Ureter (tissue), 1 donor: ENCODE results near the gene CNTN4. TPM values are rescaled to one million over a fixed set of nuclear protein-coding genes. Genes with fewer than 3 reads are reported as not detected.

Source experiments
- DNase-seq: peaks from one replicate; pipeline ENCODE4 v3.0.0-alpha.2; 2020; ENCODE audit warnings: low spot score
- total RNA-seq: library from RNA; stranded (reverse); gene quantifications from one replicate; pipeline ENCODE4 v1.2.4, GENCODE V29; 2023
- donor health status: DM: yes; HTN: yes; CAD: no.

The CNTN4 gene
- total RNA-seq, 1 donor from 2014 or later, result 15.3 TPM

- no peak for DNase-seq
Measured at GRCh38 chr3:2686816-2687502, 588.3 kb downstream of the CNTN4 start.

DNA sequence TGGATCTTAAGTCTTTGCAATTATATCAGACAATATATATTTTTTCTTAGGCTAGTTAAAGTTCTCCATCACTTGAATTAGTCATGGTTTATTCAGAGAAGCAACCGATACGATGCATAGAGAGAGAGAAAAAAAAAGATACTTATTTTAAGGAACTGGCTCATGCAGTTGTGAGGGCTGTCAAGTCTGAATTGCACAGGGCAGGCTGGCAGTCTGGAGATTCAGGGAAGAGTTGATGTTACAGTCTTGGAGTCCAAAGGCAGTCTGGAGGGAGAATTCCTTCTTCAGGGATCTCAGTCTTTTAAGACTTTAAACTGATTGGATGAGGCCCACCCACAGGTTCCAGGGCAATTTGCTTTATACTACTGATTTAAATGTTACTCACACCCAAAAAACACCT, 598.9 kb downstream of the CNTN4 start:
- DNase-seq, result no peak

GRCh38 chr3:2701471-2701870, 602.8 kb downstream of the CNTN4 start:
- DNase-seq, result no peak

GRCh38 chr3:2706144-2706835, 607.6 kb downstream of the CNTN4 start:
- no peak for DNase-seq

DNA sequence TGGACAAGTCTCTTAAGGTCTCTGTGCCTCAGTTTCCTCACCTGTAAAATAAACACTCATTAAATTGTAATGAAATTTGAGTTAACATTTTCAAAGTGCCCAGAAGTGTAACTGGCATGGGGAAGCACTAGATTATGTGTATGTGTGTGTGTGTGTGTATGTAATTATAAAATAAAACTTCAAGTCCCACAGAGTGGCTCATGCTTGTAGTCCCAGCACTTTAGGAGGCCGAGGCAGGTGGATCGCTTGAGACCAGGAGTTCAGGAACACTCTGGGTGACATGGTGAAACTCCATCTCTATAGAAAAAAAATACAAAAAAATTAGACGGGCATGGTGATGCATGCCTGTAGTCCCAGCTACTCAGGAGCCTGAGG, 608.2 kb downstream of the CNTN4 start:
- no peak for DNase-seq

DNA sequence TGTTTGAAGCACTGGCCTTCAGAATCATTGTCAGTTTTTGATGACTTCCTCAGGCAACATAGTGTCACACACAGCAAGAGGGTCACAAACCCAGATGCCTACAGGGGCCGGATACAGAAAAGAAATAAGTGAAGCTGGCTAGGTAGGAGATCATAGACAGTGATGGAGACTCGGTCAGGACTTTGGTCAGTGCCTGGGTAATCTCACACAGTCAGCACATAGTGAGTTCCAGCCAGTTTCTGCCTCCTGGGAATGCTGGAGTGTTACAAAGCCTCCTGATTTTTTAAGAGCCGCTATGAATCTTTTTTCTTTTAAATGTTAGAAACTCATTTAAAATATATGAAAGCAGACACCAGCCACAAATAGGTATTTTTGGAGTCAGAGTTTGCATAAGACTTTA, 612.4 kb downstream of the CNTN4 start:
- no peak for DNase-seq

DNA sequence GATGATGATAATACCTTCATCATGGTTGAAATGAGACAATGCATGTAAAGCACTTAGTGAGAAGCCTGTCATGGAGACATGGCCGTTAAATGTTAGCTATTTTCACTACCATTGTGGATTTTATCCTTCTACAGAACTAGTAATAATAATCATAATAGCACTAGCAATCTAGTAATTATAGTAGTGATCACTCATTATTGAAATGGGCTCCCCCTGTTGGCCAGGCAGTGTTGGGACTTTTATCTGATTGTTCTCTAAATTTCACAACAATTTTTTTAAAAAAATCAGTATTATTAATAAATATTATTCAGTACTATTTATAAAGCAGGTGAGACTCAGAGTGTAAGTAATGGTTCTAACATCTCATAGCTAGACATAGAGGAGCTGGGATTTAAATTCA, 615.3 kb downstream of the CNTN4 start:
- DNase-seq, result no peak

DNA sequence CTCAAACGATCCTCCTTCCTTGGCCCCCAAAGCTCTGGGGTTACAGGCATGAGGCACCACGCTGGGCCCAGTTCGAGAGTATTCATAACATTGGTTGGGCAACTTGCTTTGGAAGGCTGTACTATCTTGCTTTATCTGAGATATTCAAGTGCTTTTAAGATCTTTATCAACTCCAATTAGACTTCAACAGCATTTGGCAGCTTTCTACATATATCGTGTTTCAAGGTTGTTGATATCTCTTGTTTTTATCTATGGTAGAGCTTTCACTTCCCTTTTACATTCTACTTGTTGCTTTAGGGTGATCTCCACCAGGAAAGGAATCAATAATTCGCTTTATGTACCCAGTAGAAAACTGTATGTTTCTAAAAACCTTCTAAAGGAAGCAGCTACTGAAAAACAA, 616.2 kb downstream of the CNTN4 start:
- DNase-seq, result no peak

DNA sequence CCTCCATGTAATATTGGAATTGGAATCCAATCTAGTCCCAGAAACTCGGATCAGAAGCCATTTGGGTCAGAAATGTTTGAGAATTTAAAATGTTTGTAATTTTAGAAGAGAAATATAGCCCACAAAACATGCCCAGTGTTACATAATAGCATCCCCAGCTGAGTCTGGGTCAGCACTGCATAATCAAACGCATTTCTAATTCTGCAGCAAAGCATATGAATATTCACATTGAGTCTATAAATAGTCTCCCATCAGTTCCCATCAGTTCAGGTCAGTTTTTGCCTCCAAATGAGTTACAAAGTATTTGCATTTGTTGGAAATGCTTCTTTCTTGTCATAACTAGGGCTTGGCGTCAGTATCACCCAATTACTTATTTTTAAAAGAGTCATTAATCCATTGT, 628.4 kb downstream of the CNTN4 start:
- no peak for DNase-seq

GRCh38 chr3:2727610-2728318, 629.1 kb downstream of the CNTN4 start:
- DNase-seq, result no peak

DNA sequence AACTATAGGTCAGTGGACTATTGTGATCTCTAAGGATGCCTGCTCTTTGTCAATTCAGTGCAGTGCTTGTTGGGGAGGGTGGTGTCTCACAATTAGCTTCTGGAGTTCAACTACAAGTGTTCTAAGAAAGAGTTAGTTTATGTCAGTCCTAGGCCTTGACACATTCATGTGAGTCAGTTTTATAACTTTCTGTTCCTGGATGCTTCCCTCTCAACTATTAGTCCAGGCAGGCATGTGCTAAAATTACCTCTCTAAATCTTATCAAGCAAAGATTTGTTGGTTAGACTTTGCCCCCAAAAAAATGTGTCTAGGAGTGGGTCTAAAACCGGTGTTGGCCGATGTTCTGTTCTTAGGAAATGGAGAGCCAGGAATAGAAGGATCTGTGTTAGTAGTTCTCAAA, 633.2 kb downstream of the CNTN4 start:
- no peak for DNase-seq

DNA sequence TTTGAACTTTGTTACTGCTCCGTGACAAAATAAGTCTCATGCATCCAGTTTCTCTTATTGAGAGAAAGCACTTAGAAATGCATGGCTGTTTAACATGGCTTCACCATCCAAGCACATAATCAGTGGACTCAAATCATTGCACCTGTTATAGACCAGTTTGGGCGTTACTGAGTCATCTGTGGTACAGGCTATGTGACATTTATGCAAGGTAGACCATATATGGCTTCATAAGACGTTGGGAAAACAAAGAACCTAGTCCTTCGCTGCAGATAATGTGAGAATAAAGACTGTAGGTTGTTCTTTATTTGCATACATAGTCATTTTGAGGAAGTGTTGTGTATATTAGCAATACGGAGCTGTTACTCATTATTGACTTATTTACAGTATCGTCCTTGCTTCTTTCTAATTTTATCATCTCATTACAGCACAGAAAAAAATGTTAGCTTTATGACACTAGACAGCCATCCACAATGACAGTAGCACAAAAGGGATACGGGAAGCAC, 636.8 kb downstream of the CNTN4 start:
- DNase-seq, result no peak

DNA sequence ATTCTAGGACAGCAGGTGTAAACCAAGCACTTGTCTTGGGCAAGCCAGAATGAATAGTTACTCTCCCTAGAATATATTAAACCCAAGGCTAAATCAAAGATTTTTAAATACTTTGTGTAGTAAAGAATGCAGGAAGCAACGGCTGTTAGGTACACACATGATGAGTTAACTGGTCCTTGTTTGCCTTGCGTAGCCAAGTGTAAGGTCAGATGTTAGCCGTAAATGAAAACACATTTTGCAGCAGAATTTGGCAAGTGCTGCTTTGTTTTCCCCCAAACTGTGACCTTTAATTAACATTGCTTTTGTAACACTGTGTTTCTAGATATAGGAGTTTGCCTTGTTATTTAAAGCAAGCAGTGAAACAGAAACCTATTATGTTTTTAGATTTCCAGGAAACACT, 642.9 kb downstream of the CNTN4 start:
- no peak for DNase-seq

GRCh38 chr3:2765002-2765579, 666.4 kb downstream of the CNTN4 start:
- no peak for DNase-seq

- no peak for DNase-seq
Measured at GRCh38 chr3:2770451-2770850, 671.8 kb downstream of the CNTN4 start.

DNA sequence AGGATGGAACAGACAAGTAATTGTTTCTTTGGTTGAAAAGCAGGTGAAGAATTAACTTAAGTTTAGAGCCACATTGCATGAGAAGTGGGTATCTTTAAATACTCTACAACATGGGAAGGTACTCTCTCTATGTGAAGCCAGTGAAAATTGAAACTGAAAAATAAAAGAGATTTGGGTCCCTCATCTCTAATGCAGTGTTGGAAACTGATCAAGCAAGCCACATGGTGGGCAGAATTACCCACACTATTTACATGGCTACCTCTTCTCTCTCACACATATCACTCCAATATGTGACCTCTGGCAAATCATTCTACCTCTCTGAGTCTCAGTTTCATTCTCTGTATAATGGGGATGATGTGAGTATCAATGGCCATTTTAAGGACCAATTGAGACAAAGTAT, 672.5 kb downstream of the CNTN4 start:
- DNase-seq, result no peak

- no peak for DNase-seq
Measured at GRCh38 chr3:2771741-2772140, 673.1 kb downstream of the CNTN4 start.

DNA sequence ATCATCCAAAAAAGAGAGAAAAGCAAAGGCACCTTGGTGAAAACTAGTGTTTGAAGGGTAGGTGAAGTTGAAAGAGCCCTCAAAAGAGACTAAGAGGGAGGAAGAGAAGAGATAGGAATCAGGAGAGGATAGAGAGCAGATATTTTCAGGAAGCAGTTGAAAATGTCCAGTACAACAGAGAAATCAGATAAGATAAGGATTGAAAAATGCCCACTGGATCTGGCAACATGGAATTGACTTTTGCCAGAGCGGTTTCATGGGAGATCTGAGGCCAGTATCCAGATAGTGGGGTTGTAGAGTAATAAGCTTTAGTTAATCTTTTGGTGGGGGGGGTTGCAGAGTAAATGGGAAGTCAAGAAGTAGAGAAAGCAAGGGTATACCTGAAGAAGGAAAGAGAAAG, 674.1 kb downstream of the CNTN4 start:
- DNase-seq, result no peak

DNA sequence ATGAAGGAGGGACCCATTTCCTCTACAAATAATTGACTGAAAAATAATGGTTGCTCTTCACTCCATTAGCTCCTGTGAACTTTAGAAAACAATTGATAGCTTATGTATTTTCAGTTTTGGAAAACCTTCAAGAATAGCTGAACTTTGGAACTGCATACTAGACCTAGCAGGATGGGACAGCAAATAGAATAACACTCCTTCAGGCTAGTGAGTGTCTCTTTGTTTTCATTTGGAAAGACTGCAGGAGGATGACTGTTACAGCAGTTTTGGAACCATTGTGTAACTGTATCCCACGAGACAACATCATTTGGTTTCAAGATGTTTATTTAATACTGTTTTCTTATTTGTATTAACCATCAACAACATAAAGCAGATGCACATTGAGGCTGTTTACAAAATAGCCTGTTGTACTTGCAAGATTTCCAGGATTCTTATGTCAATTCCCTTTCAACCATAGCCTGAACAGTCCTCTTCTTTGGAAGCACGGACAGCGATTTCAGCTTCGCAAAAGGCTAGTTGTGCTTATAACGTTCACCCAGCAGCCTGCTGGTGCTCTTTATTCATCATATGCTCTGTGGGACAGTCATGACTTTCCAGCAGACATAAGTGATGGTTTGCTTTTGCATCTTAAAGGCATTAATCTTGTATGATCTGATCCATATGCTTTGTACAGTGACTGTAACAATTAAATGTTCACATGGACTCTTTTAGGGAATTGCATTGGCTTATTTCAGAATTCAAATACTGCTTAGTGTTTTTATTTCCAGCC, 676.0 kb downstream of the CNTN4 start:
- no peak for DNase-seq

DNA sequence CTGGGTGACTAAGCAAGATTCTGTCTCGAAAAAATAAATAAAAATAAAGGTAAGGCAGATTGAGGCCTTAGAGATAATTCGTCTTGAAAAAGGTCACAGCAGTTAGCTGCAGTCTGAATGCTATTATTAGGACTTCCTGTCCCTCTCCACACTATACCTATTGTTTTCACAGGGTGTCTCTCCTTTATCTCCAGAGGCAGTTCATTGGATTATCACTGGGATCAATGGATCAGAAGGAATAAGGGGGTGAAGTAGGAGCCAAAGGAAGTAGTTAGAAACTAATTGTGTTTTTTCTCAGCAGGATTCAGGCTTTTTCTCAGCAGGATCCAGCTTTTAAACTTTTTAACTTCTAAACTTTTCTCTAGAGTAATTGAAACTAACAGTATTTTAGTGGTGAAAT, 684.6 kb downstream of the CNTN4 start:
- no peak for DNase-seq

GRCh38 chr3:2784627-2785026, 686.0 kb downstream of the CNTN4 start:
- DNase-seq, result no peak
